OCI-M1 (cell line): ENCODE results near the gene KCNMA1.

Source experiments
- DNase-seq: peaks from one replicate; lab custom pipeline; 2025; lab: John Stamatoyannopoulos, UW

KCNMA1 gene

GRCh38 chr10:77208684-77209256, 428.8 kb downstream of the KCNMA1 start:
- no peak for DNase-seq

- no peak for DNase-seq
Measured at GRCh38 chr10:77207828-77208185, 429.8 kb downstream of the KCNMA1 start.

- no peak for DNase-seq
Measured at GRCh38 chr10:77207182-77207827, 430.3 kb downstream of the KCNMA1 start.

GRCh38 chr10:77205135-77205534, 432.5 kb downstream of the KCNMA1 start:
- DNase-seq = no peak

- DNase-seq = no peak
Measured at GRCh38 chr10:77204171-77204570, 433.4 kb downstream of the KCNMA1 start.

GRCh38 chr10:77202857-77203256, 434.8 kb downstream of the KCNMA1 start:
- no peak for DNase-seq

- DNase-seq = no peak
Measured at GRCh38 chr10:77201135-77202106, 436.2 kb downstream of the KCNMA1 start.

GRCh38 chr10:77197544-77197943, 440.1 kb downstream of the KCNMA1 start:
- DNase-seq = no peak

- no peak for DNase-seq
Measured at GRCh38 chr10:77196614-77197013, 441.0 kb downstream of the KCNMA1 start.

GRCh38 chr10:77195101-77195500, 442.5 kb downstream of the KCNMA1 start:
- no peak for DNase-seq

- no peak for DNase-seq
Measured at GRCh38 chr10:77193001-77193400, 444.6 kb downstream of the KCNMA1 start.

- no peak for DNase-seq
Measured at GRCh38 chr10:77192402-77192801, 445.2 kb downstream of the KCNMA1 start.

- no peak for DNase-seq
Measured at GRCh38 chr10:77191324-77192049, 446.1 kb downstream of the KCNMA1 start.

- no peak for DNase-seq
Measured at GRCh38 chr10:77190291-77190690, 447.3 kb downstream of the KCNMA1 start.

GRCh38 chr10:77189520-77189919, 448.1 kb downstream of the KCNMA1 start:
- no peak for DNase-seq

GRCh38 chr10:77189075-77189474, 448.5 kb downstream of the KCNMA1 start:
- DNase-seq = no peak

- DNase-seq = no peak
Measured at GRCh38 chr10:77188521-77188920, 449.1 kb downstream of the KCNMA1 start.

- DNase-seq = no peak
Measured at GRCh38 chr10:77188000-77188395, 449.6 kb downstream of the KCNMA1 start.

GRCh38 chr10:77187376-77187999, 450.1 kb downstream of the KCNMA1 start:
- DNase-seq = no peak

- DNase-seq = no peak
Measured at GRCh38 chr10:77186936-77187335, 450.7 kb downstream of the KCNMA1 start.

GRCh38 chr10:77185696-77186095, 451.9 kb downstream of the KCNMA1 start:
- no peak for DNase-seq

- DNase-seq = no peak
Measured at GRCh38 chr10:77182803-77183202, 454.8 kb downstream of the KCNMA1 start.
